GM15510 (cell line): ENCODE data around the gene C3orf52.

Experiments
- POLR2A ChIP-seq: IDR thresholded peaks from 3 replicates; pipeline ENCODE4 v1.6.1; 2011; ENCODE audit warnings: borderline replicate concordance; ENCODE audit not compliant: insufficient read length; ENCODE audit errors: extremely low read depth

The C3orf52 gene

DNA sequence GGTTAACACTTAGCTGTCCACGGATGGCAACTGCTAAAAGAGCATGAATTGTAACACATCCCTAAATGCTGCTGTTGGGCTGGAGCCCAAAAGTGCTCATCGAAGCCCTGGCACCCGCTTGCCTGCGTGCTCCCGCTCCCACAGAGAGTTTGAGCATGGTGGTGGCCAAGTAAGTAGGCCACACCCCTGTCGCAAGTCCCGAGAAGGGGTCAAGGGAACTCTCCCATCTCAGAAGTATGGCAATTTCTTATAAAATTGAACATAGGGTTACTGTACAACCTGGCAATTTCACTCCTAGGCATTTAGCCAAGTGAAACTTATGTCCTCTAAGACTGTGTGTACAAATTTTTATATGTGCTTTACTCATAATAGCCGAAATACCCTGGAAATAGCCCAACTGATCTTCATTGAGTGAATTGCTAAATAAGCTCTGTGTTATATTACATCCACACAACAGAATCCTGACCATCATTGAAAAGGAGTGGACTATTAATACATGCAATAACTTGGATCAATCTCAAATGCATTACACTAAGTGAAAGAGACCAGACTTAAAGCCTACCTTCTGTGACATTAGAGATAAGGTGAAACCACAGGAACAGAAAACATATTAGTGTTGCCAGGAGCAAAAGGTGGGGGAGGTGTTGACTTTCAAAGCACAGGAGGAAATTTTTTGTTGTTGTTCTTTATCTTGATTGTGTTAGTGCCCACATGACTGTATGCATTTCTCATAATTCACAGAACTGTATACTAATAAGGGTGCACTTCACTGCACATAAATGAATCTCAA lies 48.3 kb downstream of the C3orf52 start:
- TF ChIP-seq POLR2A = no peak

DNA sequence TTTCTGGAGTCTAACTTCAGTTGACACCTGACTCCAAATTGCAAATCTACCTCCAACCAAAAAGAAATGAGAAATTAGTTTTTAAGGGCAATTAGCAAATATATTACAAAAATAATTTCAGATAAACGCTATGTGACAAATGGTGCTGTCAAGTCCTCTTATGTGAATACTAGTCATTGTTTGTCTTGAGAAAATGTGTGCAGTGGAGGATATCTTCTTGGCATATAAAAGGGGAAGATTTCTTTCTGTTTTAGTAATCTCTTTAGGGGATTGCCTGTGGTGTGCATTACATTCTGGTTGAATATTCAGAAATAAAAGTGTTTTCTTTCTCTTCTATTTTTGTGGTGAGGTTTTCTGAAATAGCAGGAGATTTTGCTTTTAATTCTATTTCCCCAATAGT lies 49.9 kb downstream of the C3orf52 start:
- no peak for TF ChIP-seq POLR2A

DNA sequence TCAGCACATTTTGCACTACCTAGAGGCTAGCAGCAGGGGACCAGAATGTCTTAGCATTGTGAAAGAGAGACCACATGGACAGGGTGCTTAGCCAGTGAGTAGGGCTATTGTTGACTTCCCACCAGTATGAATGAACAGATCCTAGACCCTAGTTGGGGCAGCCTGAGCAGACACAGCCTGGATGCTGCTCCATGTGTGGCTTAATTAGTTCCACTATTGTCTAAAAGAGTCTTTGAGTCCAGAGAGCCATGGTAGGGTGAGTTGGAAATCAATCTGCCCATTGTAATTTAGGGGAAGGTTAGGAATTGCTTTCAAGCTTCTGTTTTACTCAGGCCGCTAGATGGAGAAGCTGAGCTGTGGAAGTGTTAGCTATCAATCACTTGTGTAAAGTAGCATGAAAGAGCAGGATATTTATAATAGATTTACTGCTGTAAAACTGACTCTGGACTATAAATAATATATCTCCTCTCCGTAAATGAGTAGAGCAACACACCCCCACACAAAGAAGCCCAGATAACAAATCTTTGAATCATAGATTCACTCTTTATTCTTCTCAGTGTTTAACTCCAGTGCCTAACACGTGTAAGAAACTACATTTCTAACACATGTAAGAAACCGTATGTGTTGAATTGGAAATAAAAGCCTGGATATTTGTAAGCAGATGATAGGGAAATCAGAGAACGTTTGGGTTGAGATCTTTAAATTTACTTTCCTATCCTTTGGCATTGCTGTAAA lies 50.9 kb downstream of the C3orf52 start:
- TF ChIP-seq POLR2A = no peak

DNA sequence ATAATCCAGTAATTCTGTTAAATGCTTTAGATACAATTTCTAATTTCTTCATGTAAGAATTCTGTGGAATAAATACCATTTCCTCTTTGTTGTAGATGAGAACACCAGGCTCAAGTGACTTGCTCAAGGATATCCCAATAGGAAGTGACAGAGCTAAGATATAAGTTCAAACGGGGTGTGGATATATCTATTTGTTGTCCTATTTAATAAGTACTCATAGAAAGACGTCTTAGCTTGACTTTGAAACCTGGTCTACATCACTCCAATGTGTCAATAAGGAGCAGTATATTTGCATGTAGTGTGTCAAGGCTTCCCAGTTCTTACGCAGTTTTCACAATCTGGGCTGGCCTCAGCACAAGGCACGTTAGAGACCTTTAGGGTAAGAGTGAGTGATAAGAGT lies 51.6 kb downstream of the C3orf52 start:
- TF ChIP-seq POLR2A = no peak

DNA sequence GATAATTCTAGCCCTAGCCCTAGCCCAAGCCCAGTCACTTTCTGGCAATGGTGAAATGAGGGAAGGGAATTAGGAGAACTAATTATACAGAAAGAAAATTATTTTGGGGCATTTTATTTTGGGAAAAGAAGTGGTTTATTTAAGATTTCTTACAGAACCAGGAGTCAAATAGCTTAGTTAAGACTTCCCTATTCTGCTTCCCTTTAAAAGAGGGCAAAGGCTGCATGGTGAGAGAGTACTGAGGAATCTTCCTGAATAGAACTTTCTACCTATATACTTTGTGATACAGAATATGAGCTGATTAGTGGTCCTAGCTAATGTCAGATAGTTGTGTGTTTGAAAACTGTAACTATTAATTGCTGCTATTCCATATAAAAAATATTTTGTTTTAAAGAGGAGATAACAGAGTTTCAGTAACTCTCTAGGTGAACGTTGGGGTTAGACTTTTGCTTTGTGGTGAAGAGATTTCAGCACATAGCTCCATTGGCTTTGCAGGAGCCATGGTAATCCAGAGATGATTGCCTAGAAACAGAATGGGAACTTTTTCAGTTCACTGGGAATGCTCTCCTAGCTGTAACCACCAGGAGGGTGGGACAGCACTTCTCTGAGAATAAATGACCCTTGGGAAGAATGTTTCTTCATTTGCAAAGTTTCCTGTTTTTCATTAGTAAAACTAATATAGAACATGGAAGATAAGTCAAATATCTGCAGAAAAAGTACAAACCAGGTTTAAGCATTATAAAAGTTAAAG lies 52.2 kb downstream of the C3orf52 start:
- no peak for TF ChIP-seq POLR2A

DNA sequence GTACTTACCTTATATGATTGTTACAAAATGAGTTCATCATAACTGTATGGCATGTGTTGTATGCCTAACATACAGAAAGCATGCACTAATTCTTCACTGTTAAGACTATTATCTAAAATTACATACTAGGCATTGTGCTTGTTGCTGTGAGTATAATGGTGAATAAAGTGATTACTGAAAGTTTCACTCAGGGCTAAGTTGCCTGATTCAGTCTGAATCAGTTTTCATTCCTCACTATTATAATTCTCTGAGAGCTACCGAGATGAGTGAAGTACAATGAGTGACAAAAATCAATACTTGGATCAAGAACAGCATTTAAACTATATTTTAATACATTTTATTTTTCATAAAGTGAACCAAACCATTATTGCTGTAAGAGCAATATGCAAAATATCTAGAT lies 54.4 kb downstream of the C3orf52 start:
- no peak for TF ChIP-seq POLR2A

DNA sequence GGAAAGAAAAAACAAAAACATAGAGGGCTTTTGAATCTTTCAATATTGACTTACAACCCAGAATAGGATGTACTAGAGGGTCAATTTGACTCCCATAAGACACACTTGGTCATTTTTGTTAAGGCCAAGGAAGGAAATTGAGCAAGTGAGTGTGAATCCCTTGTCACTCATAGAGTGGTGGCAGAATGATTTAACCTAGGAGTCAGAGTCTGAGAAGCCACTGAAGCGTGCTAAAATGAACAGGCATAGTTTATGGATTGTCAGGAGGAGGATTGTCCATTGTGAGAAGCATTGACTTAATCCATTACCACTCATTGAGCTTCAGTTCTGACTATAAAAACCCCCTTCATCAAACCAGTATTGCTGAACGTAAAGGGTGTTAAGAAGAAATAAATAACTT lies 55.1 kb downstream of the C3orf52 start:
- TF ChIP-seq POLR2A = no peak

DNA sequence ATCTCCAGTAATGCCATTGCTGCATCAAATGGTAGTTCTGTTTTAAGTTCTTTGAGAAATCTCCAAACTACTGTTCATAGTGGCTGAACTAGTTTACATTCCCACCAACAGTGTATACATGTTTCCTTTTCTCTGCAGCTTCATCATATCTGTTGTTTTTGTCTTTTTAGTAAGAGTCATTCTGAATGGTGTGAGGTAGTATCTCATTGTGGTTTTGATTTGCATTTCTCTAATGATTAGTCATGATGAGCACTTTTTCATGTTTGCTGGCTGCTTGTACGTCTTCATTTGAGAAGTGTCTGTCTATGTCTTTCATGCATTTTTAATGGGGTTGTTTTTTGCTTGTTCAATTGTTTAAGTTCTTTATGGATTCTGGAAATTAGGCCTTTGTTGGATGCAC lies 57.1 kb downstream of the C3orf52 start:
- no peak for TF ChIP-seq POLR2A

DNA sequence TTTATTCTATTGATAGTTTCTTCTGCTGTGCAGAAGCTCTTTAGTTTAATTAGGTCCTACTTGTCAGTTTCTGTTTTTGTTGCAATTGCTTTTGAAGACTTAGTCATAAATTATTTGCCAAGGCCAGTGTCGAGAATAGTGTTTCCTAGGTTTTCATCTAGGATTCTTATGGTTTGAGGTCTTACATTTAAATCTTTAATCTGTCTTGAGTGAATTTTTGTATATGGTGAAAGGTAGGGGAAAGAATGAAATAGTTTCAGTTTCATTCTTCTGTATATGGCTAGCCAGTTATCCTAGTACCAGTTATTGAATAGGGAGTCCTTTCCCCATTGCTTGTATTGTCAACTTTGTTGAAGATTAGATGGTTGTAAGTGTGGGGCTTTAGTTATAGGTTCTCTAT lies 57.5 kb downstream of the C3orf52 start:
- no peak for TF ChIP-seq POLR2A

DNA sequence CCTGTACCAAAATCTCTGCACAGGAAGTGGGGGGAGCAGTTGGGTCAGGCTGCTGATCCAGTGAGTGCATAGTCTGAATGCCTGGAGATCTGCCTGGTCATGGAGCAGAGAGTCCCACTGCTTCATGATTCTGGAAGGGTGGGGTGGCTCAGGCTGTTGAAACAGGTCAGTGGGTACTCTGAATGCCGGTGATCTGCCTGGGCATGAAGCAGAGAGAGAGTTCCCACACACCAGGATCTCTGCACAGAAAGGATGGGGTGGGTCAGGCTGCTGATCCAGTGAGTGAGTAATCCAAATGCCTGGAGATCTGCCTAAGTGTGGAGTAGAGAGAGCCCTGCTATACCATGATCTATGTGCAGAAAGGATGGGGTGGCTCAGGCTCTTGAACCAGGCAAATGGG lies 62.9 kb downstream of the C3orf52 start:
- TF ChIP-seq POLR2A = no peak

DNA sequence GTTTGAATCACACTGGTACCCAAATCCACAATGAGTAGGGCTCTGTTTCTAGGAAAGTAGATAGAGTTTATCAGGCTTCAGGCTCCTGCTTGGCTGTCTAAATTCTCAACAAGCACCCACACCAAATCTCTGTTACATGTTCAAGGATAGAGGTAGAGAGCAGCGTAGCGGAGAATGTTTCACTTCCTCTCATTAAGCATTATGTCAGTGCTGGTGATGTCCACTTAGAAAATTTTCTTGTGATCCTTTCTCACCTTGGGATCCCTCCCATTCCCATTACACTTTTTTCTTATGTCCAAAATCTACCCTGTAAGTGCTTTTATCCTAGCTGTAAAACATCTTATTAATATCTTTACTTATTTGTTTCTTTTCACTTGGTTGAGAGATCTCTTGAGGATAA lies 81.6 kb downstream of the C3orf52 start:
- no peak for TF ChIP-seq POLR2A
